MM.1S (cell line): Measurements from ENCODE around the gene NUDT17.

Experiments used
- DNase-seq: peaks from one replicate; pipeline ENCODE4 v3.0.0-alpha.2; 2015
- H2AFZ ChIP-seq: fragments of 300-600 bp; sonication (generic); 2 replicates; pipeline ENCODE4 v1.6.0; 2016; ENCODE audit warnings: antibody characterized with exemption, low read length
- H3F3A ChIP-seq: fragments of 300-600 bp; sonication (generic); 2 replicates; pipeline ENCODE4 v1.6.1; 2016; ENCODE audit warnings: mild to moderate bottlenecking, antibody characterized with exemption, low read length, moderate library complexity, mixed read lengths; ENCODE audit not compliant: insufficient read depth
- H3K27ac ChIP-seq: fragments of 300-600 bp; sonication (generic); 2 replicates; pipeline ENCODE4 v1.5.1; 2016; ENCODE audit warnings: mild to moderate bottlenecking, low read length
- H3K27me3 ChIP-seq: fragments of 300-600 bp; sonication (generic); replicated peaks from 2 replicates; pipeline ENCODE4 v1.6.0; 2016; ENCODE audit warnings: low read length; ENCODE audit not compliant: insufficient read depth
- H3K36me3 ChIP-seq: fragments of 300-600 bp; sonication (generic); replicated peaks from 2 replicates; pipeline ENCODE4 v1.6.1; 2016; ENCODE audit warnings: mild to moderate bottlenecking, low read length, mixed read lengths; ENCODE audit not compliant: insufficient read depth
- H3K4me1 ChIP-seq: fragments of 300-600 bp; sonication (generic); 2 replicates; pipeline ENCODE4 v1.6.1; 2016; ENCODE audit warnings: low read length, mixed read lengths
- H3K4me2 ChIP-seq: fragments of 300-600 bp; sonication (generic); 2 replicates; pipeline ENCODE4 v1.6.0; 2016; ENCODE audit warnings: low read depth, low read length
- H3K4me3 ChIP-seq: fragments of 300-600 bp; sonication (generic); 2 replicates; pipeline ENCODE4 v1.5.1; 2016; ENCODE audit warnings: low read length, mixed read lengths
- H3K79me2 ChIP-seq: fragments of 300-600 bp; sonication (generic); 2 replicates; pipeline ENCODE4 v1.6.1; 2016; ENCODE audit warnings: mixed run types, low read length, mixed read lengths
- H3K9ac ChIP-seq: fragments of 300-600 bp; sonication (generic); 2 replicates; pipeline ENCODE4 v1.6.1; 2016; ENCODE audit warnings: low read length, mixed read lengths
- H3K9me2 ChIP-seq: fragments of 300-600 bp; sonication (generic); replicated peaks from 2 replicates; pipeline ENCODE4 v1.6.1; 2016; ENCODE audit warnings: mild to moderate bottlenecking, low read length, mixed read lengths; ENCODE audit not compliant: insufficient read depth
- H3K9me3 ChIP-seq: fragments of 300-600 bp; sonication (generic); replicated peaks from 2 replicates; pipeline ENCODE4 v1.6.1; 2016; ENCODE audit warnings: mild to moderate bottlenecking, low read length, mixed read lengths; ENCODE audit not compliant: insufficient read depth
- H4K20me1 ChIP-seq: fragments of 300-600 bp; sonication (generic); 2 replicates; pipeline ENCODE4 v1.6.1; 2016; ENCODE audit warnings: mild to moderate bottlenecking, low read length, moderate library complexity, mixed read lengths; ENCODE audit not compliant: insufficient read depth
- CTCF ChIP-seq: fragments of 300-600 bp; sonication (generic); IDR thresholded peaks from 2 replicates; pipeline ENCODE4 v1.5.1; 2016; ENCODE audit warnings: antibody characterized with exemption, low read length, mixed read lengths
- EZH2 ChIP-seq: fragments of 300-600 bp; sonication (generic); optimal IDR thresholded peaks from 2 replicates; pipeline ENCODE3; 2017; ENCODE audit warnings: low read depth, mild to moderate bottlenecking, antibody characterized with exemption, low read length, mixed read lengths
- EZH2phosphoT487 ChIP-seq: fragments of 300-600 bp; sonication (generic); IDR thresholded peaks from 2 replicates; pipeline ENCODE4 v1.6.1; 2018; ENCODE audit warnings: antibody characterized with exemption, low read length

NUDT17 gene

GRCh38 chr1:145887631-145888030 is 42.2 kb downstream of the NUDT17 start:
- peaks cover 21% of the 10 kb centered on the region for H3K27me3 ChIP-seq
- H3K79me2 ChIP-seq: no peaks in the 10 kb centered on the region
- no peaks in the 10 kb centered on the region for H4K20me1 ChIP-seq
- no peaks in the 10 kb centered on the region for H3K9me2 ChIP-seq
- TF ChIP-seq CTCF (no peak), EZH2 (no peak), EZH2phosphoT487 (no peak)
- H3K36me3 ChIP-seq: no peaks in the 10 kb centered on the region
- no peak for DNase-seq
- no peak overlapping the region for H3K4me2 ChIP-seq
- H2AFZ ChIP-seq: no peak overlapping the region
- H3K4me1 ChIP-seq: 0 out of 2 replicates have a peak, but pooled peaks cover 4% of the 10 kb centered on the region
- no peaks in the 10 kb centered on the region for H3K9me3 ChIP-seq
- no peaks in the 10 kb centered on the region for H3F3A ChIP-seq
- H3K27ac ChIP-seq: no peak overlapping the region
- no peak overlapping the region for H3K4me3 ChIP-seq
- H3K9ac ChIP-seq: no peak overlapping the region

GRCh38 chr1:145889722-145890121 is 44.3 kb downstream of the NUDT17 start:
- Histone ChIP-seq H3K4me1 (0 out of 2 replicates have a peak, but pooled peaks cover 4% of the 10 kb centered on the region), H3K9me3 (no peaks in the 10 kb centered on the region), H3K79me2 (no peaks in the 10 kb centered on the region), H3F3A (no peaks in the 10 kb centered on the region), H2AFZ (no peak overlapping the region), H3K9me2 (no peaks in the 10 kb centered on the region), H3K27me3 (peaks cover 7% of the 10 kb centered on the region), H3K27ac (no peak overlapping the region), H3K4me3 (no peak overlapping the region), H3K36me3 (no peaks in the 10 kb centered on the region), H4K20me1 (no peaks in the 10 kb centered on the region), H3K4me2 (no peak overlapping the region), H3K9ac (no peak overlapping the region)
- DNase-seq: no peak
- TF ChIP-seq CTCF: no peak
- no peak for TF ChIP-seq EZH2
- no peak for TF ChIP-seq EZH2phosphoT487

- Histone ChIP-seq H3K4me2 (no peak overlapping the region), H3K9ac (no peak overlapping the region)
- TF ChIP-seq EZH2phosphoT487 (no peak), EZH2 (no peak), CTCF (no peak)
Observed at GRCh38 chr1:145891143-145891542, 45.7 kb downstream of the NUDT17 start.

More at GRCh38 chr1:145891143-145891542, 45.7 kb downstream of the NUDT17 start:
- no peaks in the 10 kb centered on the region for H3F3A ChIP-seq
- H3K27ac ChIP-seq: no peak overlapping the region
- no peaks in the 10 kb centered on the region for H3K36me3 ChIP-seq
- DNase-seq: no peak
- H3K4me3 ChIP-seq: no peak overlapping the region
- H3K9me3 ChIP-seq: no peaks in the 10 kb centered on the region
- H3K4me1 ChIP-seq: no peaks in the 10 kb centered on the region
- H3K9me2 ChIP-seq: no peaks in the 10 kb centered on the region
- no peaks in the 10 kb centered on the region for H3K79me2 ChIP-seq
- no peaks in the 10 kb centered on the region for H3K27me3 ChIP-seq
- H4K20me1 ChIP-seq: no peaks in the 10 kb centered on the region
- no peak overlapping the region for H2AFZ ChIP-seq
